Adrenal gland (tissue), 12 donors: ENCODE data around the gene DZIP1L. TPM values are rescaled to one million over a fixed set of nuclear protein-coding genes. Genes with fewer than 3 reads are reported as not detected.

Experiments used
- DNase-seq, 7 donors: peaks; one replicate each; pipeline ENCODE4 v3.0.0-alpha.2; 2019 to 2020
- H3K27ac ChIP-seq, 5 donors: fragments of 200-600 bp; sonication (generic) in 4 of 5; 1 replicate in 3 of 5; 2 replicates in 2 of 5; pipeline versions ENCODE4 v1.5.1 to v1.8.0; 2016 to 2020; ENCODE audit warnings: mild to moderate bottlenecking in 1 of 5
- H3K27me3 ChIP-seq: fragments of 200-600 bp; 2 replicates; pipeline ENCODE4 v1.8.0; 2021
- H3K36me3 ChIP-seq, 2 donors: fragments of 200-600 bp; replicated peaks in 1 of 2; 1 replicate in 1 of 2; 2 replicates in 1 of 2; pipeline versions ENCODE4 v1.5.1 to v1.8.0; 2018 to 2022
- H3K4me1 ChIP-seq, 2 donors: fragments of 200-600 bp; replicated peaks in 1 of 2; 1 replicate in 1 of 2; 2 replicates in 1 of 2; pipeline versions ENCODE4 v1.5.1 to v1.8.0; 2018 to 2021
- H3K4me3 ChIP-seq, 4 donors: fragments of 200-600 bp; sonication (generic) in 3 of 4; one replicate each; pipeline ENCODE4 v1.5.1; 2016 to 2018
- H3K9me3 ChIP-seq, 3 donors: fragments of 200-600 bp; sonication (generic) in 1 of 3; replicated peaks in 1 of 3; 1 replicate in 2 of 3; 2 replicates in 1 of 3; pipeline versions ENCODE4 v1.5.1 to v1.8.0; 2016 to 2021
- CTCF ChIP-seq, 6 experiments: fragments of 450-650 bp in 4 of 6; fragments of 200-600 bp in 2 of 6; sonication (generic) in 1 of 6; IDR thresholded peaks; 1 replicate in 5 of 6; 2 replicates in 1 of 6; pipeline versions ENCODE4 v1.5.1 to v1.8.0; 2016 to 2021; ENCODE audit warnings: antibody characterized with exemption in 6 of 6, mild to moderate bottlenecking in 2 of 6, moderate library complexity in 1 of 6
- POLR2A ChIP-seq, 2 donors: fragments of 450-650 bp; IDR thresholded peaks; one replicate each; pipeline ENCODE4 v1.6.1; 2017; ENCODE audit warnings: antibody characterized with exemption in 2 of 2, mild to moderate bottlenecking in 2 of 2, moderate library complexity in 1 of 2
- WGBS, 4 donors: extraction: QIAGEN DNeasy Blood & Tissue Kit in 2 of 4; methylation state at CpG; one replicate each; pipeline versions ENCODE4 v1.1.5 to v1.1.7; 2013 to 2017; 5-methylcytosine and 5-hydroxymethylcytosine counted together
- intact Hi-C, 2 donors: fragments of 100-400 bp; cut with DNase I; formaldehyde crosslinking; loops; one replicate each; pipeline versions ENCODE4 v1.14.1 to v1.15.0; 2022 to 2023
- polyA plus RNA-seq, 3 donors: library from polyadenylated mRNA; stranded (reverse); fragments of 200-250 nt in 2 of 3; fragments of 350-450 nt in 1 of 3; fragmentation: Illumina TruSeq in 1 of 3; extraction: RNeasy Lipid Tissue Mini Kit (QIAGEN cat#74804) in 1 of 3; gene quantifications; one replicate each; pipeline ENCODE4 v1.2.3, GENCODE V29; 2013 to 2014
- total RNA-seq, 9 donors: library from RNA; depleted of rRNA in 4 of 9; stranded (reverse); fragments of >200 nt in 4 of 9; fragments of 120-200 nt in 1 of 9; fragmentation: NEBNext Ultra II Directional in 1 of 9; extraction: Animal tissue kit (Norgen Biotek cat#: 25700) in 1 of 9; gene quantifications; one replicate each; pipeline versions ENCODE4 v1.1.0 to v1.2.4, GENCODE V29; 2013 to 2023
- donor health status: healthy with polysubstance abuse.
- donor health status: Bipolar disorder and iron deficiency.
- donor health status: DM: yes; HTN: yes; CAD: no.
- donor health status: DM: no; HTN: no; CAD: no.
- donor health status: DM: no; HTN: no; CAD: no.
- donor health status: DM: yes; HTN: yes; CAD: no.

The DZIP1L gene
- total and polyA plus RNA-seq, 12 donors, result 1.2 to 13.7 (median 5.2) TPM

GRCh38 chr3:138059261-138059660, 56.1 kb downstream of the DZIP1L start:
- intact Hi-C loops, result no loop called here
- no peaks in the 10 kb centered on the region for H3K9me3 ChIP-seq
- H3K4me1 ChIP-seq, result peaks cover 0 to 12% of the 10 kb centered on the region in 2 donors
- H3K27ac ChIP-seq, result no peak overlapping the region
- H3K36me3 ChIP-seq, result no peaks in the 10 kb centered on the region
- TF ChIP-seq CTCF (IDR thresholded peaks at IDR 0.05) (no peak), POLR2A (IDR thresholded peaks at IDR 0.05) (no peak)
- no peaks in the 10 kb centered on the region for H3K27me3 ChIP-seq
- H3K4me3 ChIP-seq, result no peak overlapping the region
- DNase-seq, result peak in 3 of 7 donors; percentile 8 to 30 (median 21)

- TF ChIP-seq CTCF (IDR thresholded peaks at IDR 0.05) (no peak), POLR2A (IDR thresholded peaks at IDR 0.05) (no peak)
- no peaks in the 10 kb centered on the region for H3K9me3 ChIP-seq
- no peaks in the 10 kb centered on the region for H3K27me3 ChIP-seq
- peaks cover 0 to 12% of the 10 kb centered on the region in 2 donors for H3K4me1 ChIP-seq
- no peak overlapping the region for H3K4me3 ChIP-seq
- DNase-seq, result no peak
- H3K27ac ChIP-seq, result no peak overlapping the region
- intact Hi-C loops, result no loop called here
- no peaks in the 10 kb centered on the region for H3K36me3 ChIP-seq
- WGBS, 4 donors, result 82 to 90% (median 86%) methylated on average over 3 of the region's 3 CpGs
Measured at GRCh38 chr3:138057384-138057783, 58.0 kb downstream of the DZIP1L start.

GRCh38 chr3:138054057-138054456, 61.4 kb downstream of the DZIP1L start:
- Histone ChIP-seq H3K36me3 (no peaks in the 10 kb centered on the region), H3K9me3 (no peaks in the 10 kb centered on the region), H3K4me1 (peaks cover 0 to 6% of the 10 kb centered on the region in 2 donors), H3K27me3 (no peaks in the 10 kb centered on the region), H3K4me3 (no peak overlapping the region), H3K27ac (no peak overlapping the region)
- TF ChIP-seq POLR2A (IDR thresholded peaks at IDR 0.05) (no peak), CTCF (IDR thresholded peaks at IDR 0.05) (no peak)
- WGBS, 4 donors, result 93 to 96% (median 94%) methylated on average over 1 of the region's 1 CpG
- DNase-seq, result no peak
- intact Hi-C loops, result no loop called here

- no peak overlapping the region for H3K27ac ChIP-seq
- intact Hi-C loops, result no loop called here
- H3K27me3 ChIP-seq, result no peaks in the 10 kb centered on the region
- H3K36me3 ChIP-seq, result no peaks in the 10 kb centered on the region
- no peaks in the 10 kb centered on the region for H3K9me3 ChIP-seq
- WGBS, 4 donors, result 41 to 55% (median 45%) methylated on average over 6 to 8 of the region's 8 CpGs
- DNase-seq, result peak; percentile 35 to 75 (median 50)
- no peak overlapping the region for H3K4me3 ChIP-seq
- no peaks in the 10 kb centered on the region for H3K4me1 ChIP-seq
- peak; percentile 53 to 69 (median 61) for TF ChIP-seq CTCF (IDR thresholded peaks at IDR 0.05)
- TF ChIP-seq POLR2A (IDR thresholded peaks at IDR 0.05), result no peak
Measured at GRCh38 chr3:138051947-138052802, 63.2 kb downstream of the DZIP1L start.
